ENCODE data around the gene NR1H2. TPM values are rescaled to one million over a fixed set of nuclear protein-coding genes. Genes with fewer than 3 reads are reported as not detected.

Gene NR1H2
- total and polyA plus RNA-seq, 9 donors, result 19.2 to 24.8 (median 22.1) TPM

GRCh38 chr19:50378169-50378862 lies 2.1 kb downstream of the NR1H2 start:
- Histone ChIP-seq H3K27me3 (ENCODE audit: control insufficient read depth, insufficient read depth, low read length) (no peaks in the 10 kb centered on the region), H3K4me1 (ENCODE audit: control insufficient read depth, insufficient read depth, low read length) (peaks cover 17% of the 10 kb centered on the region), H3K36me3 (ENCODE audit: control insufficient read depth, insufficient read depth, low read length) (peaks cover 53% of the 10 kb centered on the region), H3K9me3 (replicated peaks; ENCODE audit: control insufficient read depth, low read depth, low read length) (no peaks in the 10 kb centered on the region), H3K4me3 (ENCODE audit: low read length) (no peak overlapping the region), H3K27ac (ENCODE audit: low read length) (no peak overlapping the region)
- DNase-seq, result no peak
- WGBS (ENCODE audit: insufficient coverage), result 93% methylated on average over 32 of the region's 36 CpGs

GRCh38 chr19:50378863-50379236 lies 2.6 kb downstream of the NR1H2 start:
- Histone ChIP-seq H3K9me3 (replicated peaks; ENCODE audit: control insufficient read depth, low read depth, low read length) (no peaks in the 10 kb centered on the region), H3K27me3 (ENCODE audit: control insufficient read depth, insufficient read depth, low read length) (no peaks in the 10 kb centered on the region), H3K4me3 (ENCODE audit: low read length) (no peak overlapping the region), H3K36me3 (ENCODE audit: control insufficient read depth, insufficient read depth, low read length) (peaks cover 53% of the 10 kb centered on the region), H3K27ac (ENCODE audit: low read length) (no peak overlapping the region), H3K4me1 (ENCODE audit: control insufficient read depth, insufficient read depth, low read length) (peaks cover 21% of the 10 kb centered on the region)
- over 99% methylated on average over 10 of the region's 10 CpGs for WGBS (ENCODE audit: insufficient coverage)
- no peak for DNase-seq

GRCh38 chr19:50379602-50380001 lies 3.3 kb downstream of the NR1H2 start:
- Histone ChIP-seq H3K27ac (ENCODE audit: low read length) (no peak overlapping the region), H3K4me3 (ENCODE audit: low read length) (no peak overlapping the region), H3K27me3 (ENCODE audit: control insufficient read depth, insufficient read depth, low read length) (no peaks in the 10 kb centered on the region), H3K36me3 (ENCODE audit: control insufficient read depth, insufficient read depth, low read length) (peaks cover 53% of the 10 kb centered on the region), H3K4me1 (ENCODE audit: control insufficient read depth, insufficient read depth, low read length) (peaks cover 22% of the 10 kb centered on the region), H3K9me3 (replicated peaks; ENCODE audit: control insufficient read depth, low read depth, low read length) (no peaks in the 10 kb centered on the region)
- 95% methylated on average over 11 of the region's 11 CpGs for WGBS (ENCODE audit: insufficient coverage)
- no peak for DNase-seq

GRCh38 chr19:50380137-50380536 lies 3.9 kb downstream of the NR1H2 start:
- Histone ChIP-seq H3K4me3 (ENCODE audit: low read length) (no peak overlapping the region), H3K4me1 (ENCODE audit: control insufficient read depth, insufficient read depth, low read length) (peaks cover 28% of the 10 kb centered on the region), H3K27me3 (ENCODE audit: control insufficient read depth, insufficient read depth, low read length) (no peaks in the 10 kb centered on the region), H3K9me3 (replicated peaks; ENCODE audit: control insufficient read depth, low read depth, low read length) (no peaks in the 10 kb centered on the region), H3K36me3 (ENCODE audit: control insufficient read depth, insufficient read depth, low read length) (peaks cover 53% of the 10 kb centered on the region), H3K27ac (ENCODE audit: low read length) (no peak overlapping the region)
- no peak for DNase-seq
- 59% methylated on average over 4 of the region's 11 CpGs for WGBS (ENCODE audit: insufficient coverage)

- Histone ChIP-seq H3K9me3 (replicated peaks; ENCODE audit: control insufficient read depth, low read depth, low read length) (no peaks in the 10 kb centered on the region), H3K4me1 (ENCODE audit: control insufficient read depth, insufficient read depth, low read length) (peaks cover 31% of the 10 kb centered on the region), H3K36me3 (ENCODE audit: control insufficient read depth, insufficient read depth, low read length) (peaks cover 53% of the 10 kb centered on the region), H3K27ac (ENCODE audit: low read length) (peak overlapping the region; percentile 13), H3K27me3 (ENCODE audit: control insufficient read depth, insufficient read depth, low read length) (no peaks in the 10 kb centered on the region), H3K4me3 (ENCODE audit: low read length) (no peak overlapping the region)
- no peak for DNase-seq
- 74% methylated on average over 7 of the region's 8 CpGs for WGBS (ENCODE audit: insufficient coverage)
Measured at GRCh38 chr19:50380751-50381151, 4.5 kb downstream of the NR1H2 start.

GRCh38 chr19:50381881-50382729 lies 5.8 kb downstream of the NR1H2 start:
- H3K27ac ChIP-seq (ENCODE audit: low read length), result no peak overlapping the region
- WGBS (ENCODE audit: insufficient coverage), result 89% methylated on average over 57 of the region's 58 CpGs
- no peak overlapping the region for H3K4me3 ChIP-seq (ENCODE audit: low read length)
- peaks cover 57% of the 10 kb centered on the region for H3K36me3 ChIP-seq (ENCODE audit: control insufficient read depth, insufficient read depth, low read length)
- no peaks in the 10 kb centered on the region for H3K9me3 ChIP-seq (replicated peaks; ENCODE audit: control insufficient read depth, low read depth, low read length)
- DNase-seq, result no peak
- H3K27me3 ChIP-seq (ENCODE audit: control insufficient read depth, insufficient read depth, low read length), result no peaks in the 10 kb centered on the region
- H3K4me1 ChIP-seq (ENCODE audit: control insufficient read depth, insufficient read depth, low read length), result peaks cover 28% of the 10 kb centered on the region

GRCh38 chr19:50383001-50383851 lies 7.0 kb downstream of the NR1H2 start:
- DNase-seq, result peak; percentile 51
- Histone ChIP-seq H3K36me3 (ENCODE audit: control insufficient read depth, insufficient read depth, low read length) (peaks cover 52% of the 10 kb centered on the region), H3K4me3 (ENCODE audit: low read length) (peak overlapping the region; percentile 82), H3K9me3 (replicated peaks; ENCODE audit: control insufficient read depth, low read depth, low read length) (no peaks in the 10 kb centered on the region), H3K27ac (ENCODE audit: low read length) (peak overlapping the region; percentile 99), H3K27me3 (ENCODE audit: control insufficient read depth, insufficient read depth, low read length) (no peaks in the 10 kb centered on the region), H3K4me1 (ENCODE audit: control insufficient read depth, insufficient read depth, low read length) (peaks cover 27% of the 10 kb centered on the region)
- 40% methylated on average over 17 of the region's 21 CpGs for WGBS (ENCODE audit: insufficient coverage)

- Histone ChIP-seq H3K9me3 (replicated peaks; ENCODE audit: control insufficient read depth, low read depth, low read length) (no peaks in the 10 kb centered on the region), H3K4me1 (ENCODE audit: control insufficient read depth, insufficient read depth, low read length) (peaks cover 27% of the 10 kb centered on the region), H3K27ac (ENCODE audit: low read length) (peak within 1 kb of the TSS; percentile 99), H3K27me3 (ENCODE audit: control insufficient read depth, insufficient read depth, low read length) (no peaks in the 10 kb centered on the region), H3K4me3 (ENCODE audit: low read length) (peak within 1 kb of the TSS; percentile 82), H3K36me3 (ENCODE audit: control insufficient read depth, insufficient read depth, low read length) (peaks cover 43% of the 10 kb centered on the region)
- WGBS (ENCODE audit: insufficient coverage), result 1% methylated on average over 76 of the region's 78 CpGs
- DNase-seq, result peak; percentile 97
Measured at GRCh38 chr19:50383852-50384684, 7.8 kb downstream of the NR1H2 start, which contains the start of gene POLD1. POLD1 (plus strand) TSS chr19:50384347; CDS start chr19:50398852, 14,505 bp downstream.
